GM21528 (cell line): ENCODE data around the gene ZCCHC24.

Experiments
- ATAC-seq: cut with Tn5 transposase; IDR thresholded peaks from one replicate; pipeline ENCODE4 v1.9.1; 2021; ENCODE audit warnings: mild to moderate bottlenecking, moderate library complexity; ENCODE audit not compliant: unreplicated experiment, low FRiP score

The ZCCHC24 gene

DNA sequence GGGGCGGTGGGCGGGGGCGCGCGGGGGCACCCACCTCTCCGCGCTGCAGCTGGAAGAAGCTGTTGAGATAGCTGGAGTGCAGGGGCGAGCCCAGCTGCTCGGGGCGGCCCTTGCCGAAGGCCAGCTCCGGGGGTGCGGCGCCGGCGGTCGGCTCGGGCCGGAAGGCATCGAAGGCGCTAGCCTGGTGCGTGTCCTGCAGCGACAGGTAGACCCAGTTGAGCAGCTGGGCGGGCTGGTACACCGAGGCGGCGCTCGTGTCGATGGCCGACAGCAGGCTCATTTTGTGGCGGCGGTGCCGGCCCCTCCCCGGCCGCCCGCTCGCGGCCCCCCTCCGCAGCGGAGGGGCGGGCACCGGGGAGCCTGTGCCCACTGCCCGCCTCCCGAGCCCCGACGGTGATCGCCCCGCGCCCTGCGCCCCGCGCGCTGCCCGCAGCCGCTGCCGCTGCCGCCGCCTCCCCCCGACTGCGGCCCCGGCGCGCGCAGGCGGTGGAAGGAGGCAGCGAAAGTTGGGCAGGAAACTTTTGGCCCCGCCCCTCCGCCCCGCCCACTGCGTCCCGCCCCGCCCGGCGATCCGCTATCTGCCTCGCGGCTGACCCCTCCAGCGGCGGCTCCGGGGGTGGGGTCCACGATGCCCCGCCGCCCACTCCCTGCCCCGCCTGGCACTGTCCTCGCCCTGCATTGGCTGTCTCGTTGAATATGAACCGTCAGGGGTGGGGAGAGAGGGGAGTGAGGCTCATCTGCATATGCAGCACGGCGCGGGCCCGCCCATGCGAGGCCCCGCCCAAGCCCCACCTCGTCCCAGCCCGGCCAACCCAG, at the start of gene ZCCHC24:
Gene ZCCHC24, minus strand, starts transcription at position 464 of the 816 bp plus-strand sequence. Its CDS starts 184 bp downstream, at position 280.
- peak; percentile 92 for ATAC-seq

DNA sequence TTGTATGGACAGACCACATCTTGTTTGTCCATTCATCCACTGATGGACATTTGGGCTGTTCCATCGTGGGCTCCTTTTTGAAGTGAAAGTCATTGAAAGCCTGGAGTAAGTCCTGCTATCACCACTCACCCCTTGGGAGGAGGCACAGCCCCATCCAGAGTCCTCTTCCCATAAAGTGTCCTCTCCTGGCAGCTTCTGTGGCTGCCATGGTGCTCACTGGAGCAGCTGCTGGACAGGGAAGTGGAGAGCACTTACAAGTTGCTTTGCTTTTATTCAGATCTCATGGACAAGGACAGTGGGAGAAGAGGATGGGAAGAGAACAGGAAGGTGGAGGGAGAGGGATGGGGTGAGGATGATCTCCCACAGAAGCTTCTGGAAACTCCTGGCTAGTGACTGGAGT, 48.4 kb upstream of the ZCCHC24 start:
- no peak for ATAC-seq

DNA sequence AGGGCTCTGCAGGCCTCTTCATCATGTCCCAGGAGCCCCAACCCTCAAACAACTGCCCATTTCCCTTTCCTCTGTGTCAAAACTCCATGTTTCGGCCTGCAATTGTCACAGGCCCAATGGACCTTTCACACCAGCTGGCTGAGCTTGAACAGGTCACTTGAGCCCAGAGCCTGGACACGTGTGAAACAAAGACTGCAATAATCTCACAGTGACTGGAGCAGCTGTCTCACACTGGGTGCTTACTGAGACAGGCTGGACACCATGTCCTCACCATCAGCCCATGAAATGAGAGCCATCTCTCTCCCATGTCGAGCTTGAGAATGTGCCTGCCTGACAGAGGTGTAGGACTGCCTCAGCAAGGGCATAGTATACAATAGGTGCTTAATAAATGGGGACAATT, 47.4 kb upstream of the ZCCHC24 start:
- no peak for ATAC-seq

DNA sequence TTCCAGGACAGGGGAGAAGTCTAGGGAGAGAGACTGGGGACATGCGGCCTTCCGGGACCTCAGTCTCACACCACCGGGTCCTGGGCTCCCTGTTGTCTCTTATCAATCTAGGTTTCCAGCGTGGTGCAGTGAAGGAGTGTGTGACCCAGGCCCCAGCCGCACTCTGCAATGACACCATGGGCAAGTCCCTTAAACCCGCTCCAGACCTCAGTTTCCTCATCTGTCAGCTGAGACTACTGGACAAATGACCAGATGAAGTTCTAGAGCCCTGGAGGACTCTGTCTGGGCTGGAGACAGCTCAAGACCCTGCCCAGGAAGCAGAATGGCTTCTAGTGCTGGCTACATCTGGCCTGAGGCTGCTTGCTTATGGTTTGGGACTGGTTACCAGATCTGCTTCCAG, 46.8 kb upstream of the ZCCHC24 start:
- no peak for ATAC-seq

DNA sequence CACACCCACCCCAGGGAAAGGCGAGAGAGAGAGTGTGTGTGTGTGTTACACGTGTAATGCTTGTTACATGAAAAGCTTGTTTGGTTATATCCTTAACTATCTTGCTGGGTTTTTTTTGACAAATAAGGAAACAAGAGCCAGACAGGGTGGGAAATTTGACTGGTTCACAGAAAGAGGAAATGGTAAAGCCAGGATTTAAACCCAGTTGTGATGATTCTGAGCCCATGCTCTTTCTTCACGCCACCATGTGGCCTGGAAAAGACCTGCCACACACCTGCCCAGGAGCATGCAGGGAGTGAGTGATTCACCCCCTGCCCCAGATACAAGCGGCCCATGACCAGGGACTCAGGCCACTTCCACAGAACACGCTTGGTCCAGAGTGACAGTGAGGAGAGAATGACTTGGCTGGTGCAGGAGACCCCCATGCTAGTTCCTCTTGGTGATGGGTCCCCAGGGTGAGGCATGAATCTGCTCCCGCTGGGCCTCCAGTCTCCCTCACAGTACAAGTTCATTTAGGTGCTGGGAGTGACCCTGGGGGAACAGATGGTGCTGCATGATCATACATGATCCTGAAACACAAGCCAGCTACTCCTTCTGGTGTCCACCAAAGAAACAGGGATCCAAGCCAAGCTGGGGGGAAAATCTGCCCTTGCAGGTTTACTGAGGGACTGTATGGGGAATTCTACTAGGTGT, 45.9 kb upstream of the ZCCHC24 start:
- no peak for ATAC-seq

DNA sequence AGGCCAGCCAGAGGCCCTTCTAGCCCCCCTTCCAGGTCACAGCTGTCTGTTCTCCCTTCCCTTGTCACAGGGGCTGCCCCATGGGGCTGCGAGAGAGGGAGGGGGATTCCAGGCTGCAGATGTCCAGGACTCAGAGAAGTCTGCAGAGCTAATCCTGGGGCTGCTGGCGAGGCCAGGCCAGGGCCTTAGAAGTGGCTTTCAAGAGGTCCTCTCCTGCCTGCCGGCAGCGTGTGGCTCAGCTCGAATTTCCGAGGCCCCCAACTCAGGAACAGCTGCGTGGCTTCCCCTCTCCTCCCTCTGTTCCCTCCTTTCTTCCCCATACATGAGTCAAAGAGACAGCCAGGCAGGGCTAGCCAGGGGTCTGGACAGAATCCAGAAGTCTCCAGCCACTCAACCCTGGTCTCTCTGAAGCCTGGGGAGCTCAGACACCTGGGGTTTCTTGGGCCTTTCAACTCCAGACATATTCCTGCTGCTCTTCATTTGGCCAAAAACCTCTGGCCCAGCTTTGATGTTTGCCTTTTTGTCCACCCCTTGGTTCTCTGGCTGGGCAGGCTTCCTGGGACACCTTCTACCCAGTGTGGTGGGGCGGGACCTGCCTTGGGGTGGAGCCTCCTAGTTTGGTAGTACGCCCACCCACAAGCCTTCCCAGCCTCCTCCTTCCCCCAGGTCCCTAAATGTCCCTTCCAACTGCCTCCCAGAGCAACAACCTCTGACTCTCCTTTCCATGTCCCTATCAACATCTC, 45.1 kb upstream of the ZCCHC24 start:
- no peak for ATAC-seq

DNA sequence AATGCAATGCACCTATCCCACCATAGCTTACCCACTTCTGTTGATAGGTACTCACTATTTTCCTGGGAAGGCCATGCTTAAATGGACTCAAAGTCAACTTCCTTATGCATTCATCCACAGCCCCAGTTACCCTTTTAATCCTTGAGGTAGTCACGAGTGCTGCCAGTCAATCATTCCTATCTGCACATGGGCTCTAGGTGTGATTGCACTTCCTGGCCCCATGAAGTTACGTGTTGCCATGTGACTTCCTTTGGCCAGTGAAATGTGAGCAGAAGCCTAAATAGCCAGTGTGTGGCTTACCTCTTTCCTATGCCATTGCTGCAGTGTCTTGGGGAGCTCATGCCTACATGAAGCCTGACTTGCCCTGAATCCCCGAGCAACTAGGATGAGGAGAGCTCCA, 43.4 kb upstream of the ZCCHC24 start:
- no peak for ATAC-seq

DNA sequence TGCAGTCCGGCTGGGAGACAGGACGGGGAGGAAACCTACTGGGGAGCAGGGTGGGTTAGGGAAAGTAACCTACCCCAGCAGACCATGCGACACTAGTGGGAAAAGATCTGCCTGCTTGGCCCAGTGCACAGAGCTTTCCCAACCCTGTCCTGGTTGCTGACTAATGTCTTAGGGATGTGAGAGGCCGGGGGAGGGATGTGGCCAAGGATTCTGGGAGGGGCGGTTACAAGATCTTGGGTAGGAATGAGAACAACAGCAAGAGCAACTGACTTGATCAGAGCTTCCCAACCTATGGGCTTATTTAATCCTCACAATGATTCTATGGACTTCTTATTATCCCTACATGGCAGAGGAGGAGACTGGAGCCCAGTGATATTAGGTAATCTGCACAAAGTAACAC, 42.9 kb upstream of the ZCCHC24 start:
- no peak for ATAC-seq

DNA sequence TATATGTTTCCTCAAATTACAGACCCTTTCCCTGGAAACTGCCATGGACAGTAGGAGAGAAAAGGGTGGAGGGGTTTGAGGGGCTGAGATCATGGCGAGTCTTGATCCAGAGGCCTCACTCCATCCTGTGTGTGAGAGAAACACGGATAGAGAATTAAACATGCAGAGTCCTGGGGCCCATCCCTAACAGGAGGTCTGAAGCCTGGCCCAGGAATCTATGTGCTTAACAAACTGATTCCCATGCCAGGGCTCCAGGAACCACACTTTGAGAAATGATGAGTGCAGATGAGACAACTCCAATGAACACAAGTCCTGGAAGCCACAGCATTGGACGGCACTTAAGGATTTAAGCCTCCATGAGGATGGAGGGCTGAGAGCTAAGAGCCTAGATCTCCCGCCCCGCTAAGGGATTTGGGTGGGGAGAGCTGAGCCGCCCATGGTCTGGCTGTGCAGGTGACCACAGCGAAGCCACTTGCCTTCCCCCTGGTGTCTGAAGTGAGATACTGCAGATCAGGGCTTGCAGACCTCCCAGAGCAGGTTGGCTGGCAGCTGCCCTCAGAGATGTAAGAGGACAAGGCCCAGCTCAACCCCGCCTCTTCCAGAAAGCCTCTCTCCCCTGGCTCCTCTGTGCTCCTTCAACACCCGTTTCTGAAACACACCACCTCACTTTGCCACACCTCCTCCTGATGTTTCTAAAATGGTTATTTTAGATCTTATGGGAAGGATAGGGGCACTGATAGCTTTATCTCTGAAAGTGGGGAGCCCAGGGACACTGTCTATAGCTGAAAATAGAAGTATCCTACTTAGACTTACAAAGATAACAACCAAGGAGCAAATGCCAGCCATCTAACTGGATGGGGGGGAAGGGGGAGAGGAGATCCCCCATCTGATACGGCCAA, 42.1 kb upstream of the ZCCHC24 start:
- peak; percentile 69 for ATAC-seq

DNA sequence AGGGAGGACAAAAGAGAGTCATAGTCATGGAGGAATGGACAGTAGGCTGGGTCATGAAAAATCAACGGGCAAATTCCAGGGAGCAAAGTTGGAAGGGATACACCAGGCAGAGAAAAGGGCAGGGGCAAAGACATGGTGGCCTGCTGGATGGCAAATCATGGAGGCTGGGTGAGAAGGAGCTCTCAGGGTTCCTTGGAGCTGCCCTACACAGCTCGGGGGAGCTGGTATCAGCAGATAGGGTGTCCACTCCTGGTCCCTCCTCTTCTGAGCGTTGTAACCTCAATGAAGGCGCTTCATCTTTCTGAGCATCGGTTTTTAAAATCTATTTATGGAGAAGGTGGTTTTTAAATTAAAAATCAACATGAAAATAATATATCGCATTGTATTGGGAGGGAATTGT, 39.1 kb upstream of the ZCCHC24 start:
- no peak for ATAC-seq

DNA sequence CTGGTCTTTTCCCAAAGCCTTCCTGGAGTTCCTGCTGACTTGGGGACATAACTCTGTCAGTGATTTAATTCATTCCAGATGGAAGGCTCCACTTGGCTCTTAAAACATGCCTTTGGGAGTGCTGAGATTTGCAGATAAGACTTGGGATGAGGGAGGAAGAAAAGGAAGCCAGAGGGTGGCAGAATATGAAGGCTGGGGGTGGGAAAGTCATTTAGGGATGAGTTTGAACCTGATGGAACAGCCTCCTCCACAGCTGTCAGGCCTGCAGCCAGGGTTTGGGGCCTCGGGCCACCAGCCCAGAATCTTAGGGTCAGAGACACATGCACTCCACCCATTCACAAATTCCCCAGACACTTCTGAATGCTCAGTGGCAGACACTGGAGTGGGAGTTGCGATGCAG, 38.5 kb upstream of the ZCCHC24 start:
- ATAC-seq = no peak

DNA sequence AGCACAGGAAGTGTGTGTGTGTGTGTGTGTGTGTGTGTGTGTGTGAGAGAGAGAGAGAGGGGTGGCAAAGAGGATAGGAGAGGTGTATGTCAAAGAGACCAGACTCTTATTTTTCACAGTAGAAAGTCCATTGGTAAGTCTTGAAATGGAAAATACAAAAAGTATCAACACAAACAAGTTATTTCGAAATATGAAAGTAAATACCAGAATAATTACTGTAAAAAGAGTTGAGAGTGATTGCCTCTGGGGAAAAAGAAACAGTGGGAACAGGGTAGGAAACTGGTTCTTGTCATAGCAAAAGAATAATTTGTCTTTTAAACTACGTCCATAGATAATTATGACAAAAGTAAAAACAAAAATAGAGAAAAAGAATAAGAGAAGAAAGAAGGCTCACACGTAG, 37.9 kb upstream of the ZCCHC24 start:
- no peak for ATAC-seq

DNA sequence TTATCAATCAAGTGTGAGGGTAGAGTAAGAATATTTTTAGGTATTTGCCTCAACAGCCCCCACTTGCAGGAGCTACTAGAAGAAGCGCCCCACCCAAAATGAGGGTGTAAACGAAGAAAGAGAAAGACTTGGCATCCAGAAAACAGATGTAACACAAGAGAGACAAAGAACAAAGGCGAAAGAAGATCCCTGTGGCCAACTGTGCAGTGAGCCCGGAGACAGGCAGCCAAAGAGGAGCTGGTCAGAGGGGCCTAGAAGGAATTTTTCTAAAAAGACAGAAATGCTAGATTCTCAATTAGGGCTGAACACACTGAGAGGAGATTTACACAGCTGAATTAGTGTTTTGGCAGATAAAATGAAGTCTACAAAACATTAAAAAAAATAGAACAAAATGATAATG, 37.3 kb upstream of the ZCCHC24 start:
- ATAC-seq = no peak

DNA sequence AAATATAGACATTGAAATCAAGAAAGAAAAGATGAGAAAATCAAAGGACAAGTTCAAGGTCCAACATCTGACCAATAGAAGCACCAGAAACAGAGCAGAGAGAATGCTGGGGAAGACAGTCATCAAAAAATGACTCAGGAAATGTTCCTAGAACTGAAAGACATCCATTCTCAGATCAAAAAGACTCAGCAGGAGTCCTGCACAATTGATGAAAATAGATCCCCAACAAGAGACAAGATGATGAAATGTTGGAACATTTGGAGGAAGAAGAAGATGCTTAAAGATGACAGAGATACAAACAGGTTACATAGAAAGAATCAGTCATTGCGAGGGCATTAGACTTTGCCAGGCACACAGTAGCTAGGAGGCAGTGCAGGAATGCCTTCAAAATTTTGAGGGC, 36.9 kb upstream of the ZCCHC24 start:
- ATAC-seq = no peak

DNA sequence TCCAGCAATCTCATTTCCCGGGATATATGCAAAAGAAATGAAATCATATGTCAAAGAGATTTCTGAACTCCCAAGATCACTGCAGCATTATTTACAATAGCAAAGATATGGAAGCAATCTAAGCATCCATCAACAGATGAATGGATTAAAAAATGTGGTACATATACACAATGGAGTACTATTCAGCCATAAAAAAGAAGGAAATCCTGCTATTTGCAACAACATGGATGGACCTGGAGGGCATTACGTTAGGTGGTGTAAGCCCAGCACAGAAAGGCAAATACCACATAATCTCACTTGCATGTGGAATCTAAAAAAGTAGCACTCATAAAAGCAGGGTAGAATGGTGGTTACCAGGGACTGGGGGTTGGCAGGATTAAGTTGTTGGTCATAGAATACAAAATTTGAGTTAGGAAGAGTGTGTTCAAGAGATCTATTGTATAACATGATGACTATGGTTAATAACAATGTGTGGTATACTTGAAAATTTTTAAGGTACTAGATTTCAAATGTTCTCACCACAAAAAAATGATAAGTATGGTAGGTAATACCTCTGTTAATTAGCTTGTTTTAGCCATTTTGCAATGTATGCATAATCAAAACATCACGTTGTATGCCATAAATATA, 34.0 kb upstream of the ZCCHC24 start:
- no peak for ATAC-seq

DNA sequence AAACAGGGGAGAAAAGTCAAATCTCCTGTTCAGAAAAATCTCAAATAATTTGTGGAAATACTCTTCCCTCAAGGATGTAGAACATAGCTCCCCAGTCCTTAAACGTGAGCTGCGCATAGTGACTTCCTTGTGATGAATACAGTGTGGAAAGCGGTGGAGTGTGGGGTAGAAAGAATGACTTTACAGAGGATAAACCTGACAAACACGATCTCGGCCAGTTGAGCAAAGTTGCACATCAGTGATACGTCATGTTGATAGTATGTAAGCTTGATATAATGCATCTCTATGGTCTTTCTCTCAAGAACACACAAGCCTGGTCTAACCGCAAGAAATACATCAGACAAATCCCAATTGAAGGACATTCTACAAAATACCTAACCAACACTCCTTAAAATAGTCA, 32.0 kb upstream of the ZCCHC24 start:
- no peak for ATAC-seq

DNA sequence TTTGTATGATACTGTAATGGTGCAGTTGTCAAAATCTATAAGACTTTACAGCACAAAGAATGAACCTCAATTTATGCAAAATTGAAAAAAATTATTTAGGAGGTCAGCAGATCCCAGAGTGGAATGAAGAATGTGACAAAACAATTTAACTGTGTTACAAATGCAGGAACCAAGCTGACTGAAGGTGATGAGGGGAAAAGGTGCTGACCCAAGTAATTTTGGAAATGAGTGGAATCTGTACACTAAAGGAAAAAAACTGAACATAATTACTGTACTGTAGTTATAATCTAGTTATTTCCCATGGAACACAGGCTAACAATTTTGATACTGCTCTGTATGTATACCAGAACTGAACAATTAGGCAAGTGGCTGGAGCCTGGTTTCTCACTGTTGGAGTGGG, 31.2 kb upstream of the ZCCHC24 start:
- no peak for ATAC-seq

DNA sequence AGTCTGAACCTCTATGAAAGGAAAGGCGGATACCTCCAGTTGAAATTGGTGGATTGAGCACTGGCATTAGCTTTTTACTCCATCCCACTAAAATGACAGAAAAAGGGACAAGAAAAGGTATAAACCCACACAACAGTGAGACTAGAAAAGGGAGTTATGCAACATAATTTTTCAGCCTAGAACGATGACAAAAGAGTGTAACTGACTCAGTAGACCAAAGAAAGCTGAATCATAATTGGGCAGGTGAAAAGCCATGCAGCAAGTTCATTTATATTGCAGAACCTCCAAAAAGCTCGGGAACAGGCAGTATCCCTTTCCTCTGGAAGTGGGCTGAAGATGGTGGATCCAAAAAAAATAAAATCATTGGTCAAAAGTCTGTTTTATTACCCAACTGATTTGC, 30.5 kb upstream of the ZCCHC24 start:
- ATAC-seq = no peak

DNA sequence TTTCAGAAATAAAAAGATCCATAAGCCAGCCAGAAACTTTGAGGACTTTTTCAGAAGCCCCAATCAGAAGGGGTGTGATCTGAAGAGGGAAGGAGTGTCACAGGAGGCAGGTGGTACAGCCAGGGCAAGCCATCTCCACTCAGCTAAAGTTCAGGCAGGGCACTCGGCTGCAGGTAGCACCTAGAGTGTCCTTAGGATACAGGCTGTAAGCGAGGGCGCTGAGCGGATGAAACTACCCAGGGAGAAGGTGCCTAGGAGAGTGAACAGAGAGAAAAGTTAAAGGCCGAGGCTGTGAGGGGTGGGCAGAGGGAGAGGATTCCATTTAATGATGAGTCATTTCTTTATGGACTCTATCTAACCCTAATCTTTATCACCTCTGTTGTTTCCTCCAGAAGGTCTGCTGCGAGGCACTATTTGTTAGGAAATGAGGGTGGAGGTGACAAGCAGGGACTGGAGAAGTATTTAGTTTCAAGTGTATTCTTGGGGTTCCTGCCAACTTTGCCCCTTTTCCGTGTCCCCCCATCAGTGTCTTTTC, 29.8 kb upstream of the ZCCHC24 start:
- no peak for ATAC-seq
